Fibroblast of lung (primary cell): ENCODE results near the gene VPS41.

ENCODE experiments used
- EZH2 ChIP-seq: IDR thresholded peaks from 2 replicates; pipeline ENCODE4 v1.5.1; 2012; ENCODE audit warnings: low read length, control low read depth, mild to moderate bottlenecking; ENCODE audit errors: missing control alignments
- TF ChIP-seq, protein P1 (sequence below), 2 donors: IDR thresholded peaks in 1 of 2; conservative IDR thresholded peaks in 1 of 2; 1 replicate in 1 of 2; 2 replicates in 1 of 2; pipeline ENCODE4 v1.5.1; 2011 to 2012; ENCODE audit warnings: low read length in 2 of 2, control low read depth in 1 of 2, inconsistent platforms in 1 of 2, low read depth in 1 of 2, mild to moderate bottlenecking in 1 of 2

DNA sequence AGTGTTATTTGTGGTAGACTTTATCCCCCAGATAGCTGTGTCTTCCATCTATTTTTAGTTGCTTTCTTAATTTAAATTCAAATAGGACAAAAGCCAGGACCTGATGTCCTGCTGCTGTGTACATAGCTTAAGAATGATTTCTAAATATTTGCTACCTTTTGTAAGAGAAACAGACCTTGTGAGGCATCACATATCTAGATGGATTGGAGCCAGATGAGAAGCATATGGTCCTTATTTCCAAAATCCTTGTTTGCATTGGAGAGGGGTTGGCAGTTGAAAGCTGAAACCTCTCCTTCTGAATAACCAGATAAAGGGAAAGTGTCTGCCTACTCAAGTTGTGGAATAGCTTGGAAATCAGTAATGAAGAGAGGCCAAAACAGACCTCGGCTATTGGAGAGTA lies 227.1 kb downstream of the VPS41 start:
- TF ChIP-seq, protein P1, sequence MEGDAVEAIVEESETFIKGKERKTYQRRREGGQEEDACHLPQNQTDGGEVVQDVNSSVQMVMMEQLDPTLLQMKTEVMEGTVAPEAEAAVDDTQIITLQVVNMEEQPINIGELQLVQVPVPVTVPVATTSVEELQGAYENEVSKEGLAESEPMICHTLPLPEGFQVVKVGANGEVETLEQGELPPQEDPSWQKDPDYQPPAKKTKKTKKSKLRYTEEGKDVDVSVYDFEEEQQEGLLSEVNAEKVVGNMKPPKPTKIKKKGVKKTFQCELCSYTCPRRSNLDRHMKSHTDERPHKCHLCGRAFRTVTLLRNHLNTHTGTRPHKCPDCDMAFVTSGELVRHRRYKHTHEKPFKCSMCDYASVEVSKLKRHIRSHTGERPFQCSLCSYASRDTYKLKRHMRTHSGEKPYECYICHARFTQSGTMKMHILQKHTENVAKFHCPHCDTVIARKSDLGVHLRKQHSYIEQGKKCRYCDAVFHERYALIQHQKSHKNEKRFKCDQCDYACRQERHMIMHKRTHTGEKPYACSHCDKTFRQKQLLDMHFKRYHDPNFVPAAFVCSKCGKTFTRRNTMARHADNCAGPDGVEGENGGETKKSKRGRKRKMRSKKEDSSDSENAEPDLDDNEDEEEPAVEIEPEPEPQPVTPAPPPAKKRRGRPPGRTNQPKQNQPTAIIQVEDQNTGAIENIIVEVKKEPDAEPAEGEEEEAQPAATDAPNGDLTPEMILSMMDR (conservative IDR thresholded peaks at IDR 0.05 in 1 of 2, IDR thresholded peaks at IDR 0.05 in 1 of 2; ENCODE audit: low read depth in 1 of 2, low read length in 2 of 2), result no peak
- no peak for TF ChIP-seq EZH2
